Measurements from ENCODE around the gene CIDEC. TPM values are rescaled to one million over a fixed set of nuclear protein-coding genes. Genes with fewer than 3 reads are reported as not detected.
"Not testable (repeated sequence)": the region's sequence is repeated elsewhere in the genome, so short reads cannot be mapped to it uniquely, and the experiment has no call there.

Gene CIDEC
- total RNA-seq, 2 experiments from 2014 or later = not detected

DNA sequence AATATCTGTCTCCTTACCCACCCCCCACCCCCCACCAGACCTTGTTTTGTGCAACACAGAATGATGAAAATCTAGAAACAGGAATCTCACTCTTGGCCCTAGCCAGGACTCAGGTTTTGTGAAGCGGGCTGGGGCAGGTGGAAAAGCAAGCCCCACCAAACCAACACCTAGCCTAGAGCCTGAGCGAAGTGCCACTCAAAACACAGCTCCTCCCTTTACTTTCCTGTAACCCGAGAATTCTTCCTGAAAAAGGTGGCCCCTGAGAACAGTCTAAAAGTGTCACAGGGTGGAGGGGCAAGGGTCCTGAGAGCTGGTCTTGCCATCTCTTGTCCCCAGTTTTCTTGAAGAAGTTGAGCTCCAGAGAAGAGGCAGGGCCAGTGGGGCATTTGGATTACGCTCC lies 18.9 kb downstream of the CIDEC start:
- no peaks in the 10 kb centered on the region for H3K4me1 ChIP-seq (ENCODE audit: insufficient read depth, low read length, poor library complexity, severe bottlenecking)
- H3K36me3 ChIP-seq (ENCODE audit: insufficient read depth, low read length) = no peaks in the 10 kb centered on the region
- BruUV-seq (replicated peaks) = no TSS peak
- no peak overlapping the region for H2AFZ ChIP-seq (ENCODE audit: low read length)
- H4K20me1 ChIP-seq (ENCODE audit: insufficient read depth, low read length) = no peaks in the 10 kb centered on the region
- CTCF ChIA-PET (ENCODE audit: unreplicated experiment) = no interaction called here
- no peak overlapping the region for H3K4me2 ChIP-seq (ENCODE audit: low read length)
- POLR2A ChIA-PET = interaction anchor here (0.6 to 0.7 kb wide), 2 partner anchors 34 to 1603 kb away, joined by 4 read pairs; no protein-coding TSS in a partner anchor
- intact Hi-C loops (cut with micrococcal nuclease; ENCODE audit: unreplicated experiment) = no loop called here
- H3K27ac ChIP-seq (ENCODE audit: low read depth, low read length, poor library complexity, severe bottlenecking) = no peak overlapping the region
- no peaks in the 10 kb centered on the region for H3K9me3 ChIP-seq (ENCODE audit: low read length)
- TF ChIP-seq CTCF (conservative IDR thresholded peaks at IDR 0.05; ENCODE audit: low read length) = no peak
- TF ChIP-seq EZH2phosphoT487 (IDR thresholded peaks at IDR 0.05; ENCODE audit: borderline replicate concordance, low read depth, low read length) = no peak
- H3K9me2 ChIP-seq (ENCODE audit: insufficient read depth, low read length) = no peaks in the 10 kb centered on the region
- no peaks in the 10 kb centered on the region for H3K79me2 ChIP-seq (ENCODE audit: insufficient read depth, low read depth, low read length)
- no peak overlapping the region for H3K4me3 ChIP-seq (ENCODE audit: low read depth, low read length, poor library complexity, severe bottlenecking)
- no peak for DNase-seq (ENCODE audit: low spot score)

DNA sequence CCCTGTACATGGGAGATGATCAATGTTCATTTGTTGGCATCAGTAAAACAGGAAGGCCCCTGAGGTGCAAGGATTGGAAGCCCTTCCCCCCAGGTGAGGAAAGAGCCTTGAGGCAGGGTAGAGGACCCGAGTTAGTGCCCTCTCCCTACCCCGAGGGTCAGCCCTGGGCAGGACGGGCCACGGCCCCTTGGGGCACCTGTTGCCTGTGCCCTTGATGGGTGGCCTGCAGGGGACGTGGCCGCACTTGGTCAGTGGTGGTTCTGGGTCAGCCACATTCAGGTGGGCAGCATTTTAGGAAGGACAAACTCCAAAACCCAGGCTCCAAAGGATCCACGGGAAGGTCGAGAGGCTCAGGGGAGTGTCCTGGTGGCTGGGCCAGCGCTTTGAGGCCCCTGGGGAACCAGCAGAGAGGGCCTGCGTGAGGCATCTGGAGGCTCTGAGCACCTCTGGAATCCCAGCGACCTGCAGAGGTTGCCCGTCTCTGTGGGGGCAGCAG lies 20.5 kb downstream of the CIDEC start:
- Histone ChIP-seq H3K4me2 (ENCODE audit: low read length) (no peak overlapping the region), H3K9me2 (ENCODE audit: insufficient read depth, low read length) (no peaks in the 10 kb centered on the region), H3K4me1 (ENCODE audit: insufficient read depth, low read length, poor library complexity, severe bottlenecking) (no peaks in the 10 kb centered on the region), H3K9me3 (ENCODE audit: low read length) (no peaks in the 10 kb centered on the region), H3K4me3 (ENCODE audit: low read depth, low read length, poor library complexity, severe bottlenecking) (no peak overlapping the region), H4K20me1 (ENCODE audit: insufficient read depth, low read length) (no peaks in the 10 kb centered on the region), H3K79me2 (ENCODE audit: insufficient read depth, low read depth, low read length) (no peaks in the 10 kb centered on the region), H3K27ac (ENCODE audit: low read depth, low read length, poor library complexity, severe bottlenecking) (no peak overlapping the region), H3K36me3 (ENCODE audit: insufficient read depth, low read length) (no peaks in the 10 kb centered on the region), H2AFZ (ENCODE audit: low read length) (no peak overlapping the region)
- TF ChIP-seq CTCF (conservative IDR thresholded peaks at IDR 0.05; ENCODE audit: low read length) (no peak), EZH2phosphoT487 (IDR thresholded peaks at IDR 0.05; ENCODE audit: borderline replicate concordance, low read depth, low read length) (no peak)
- CTCF ChIA-PET (ENCODE audit: unreplicated experiment) = no interaction called here
- DNase-seq (ENCODE audit: low spot score) = no peak
- POLR2A ChIA-PET = no interaction called here
- no TSS peak for BruUV-seq (replicated peaks)
- intact Hi-C loops (cut with micrococcal nuclease; ENCODE audit: unreplicated experiment) = no loop called here

DNA sequence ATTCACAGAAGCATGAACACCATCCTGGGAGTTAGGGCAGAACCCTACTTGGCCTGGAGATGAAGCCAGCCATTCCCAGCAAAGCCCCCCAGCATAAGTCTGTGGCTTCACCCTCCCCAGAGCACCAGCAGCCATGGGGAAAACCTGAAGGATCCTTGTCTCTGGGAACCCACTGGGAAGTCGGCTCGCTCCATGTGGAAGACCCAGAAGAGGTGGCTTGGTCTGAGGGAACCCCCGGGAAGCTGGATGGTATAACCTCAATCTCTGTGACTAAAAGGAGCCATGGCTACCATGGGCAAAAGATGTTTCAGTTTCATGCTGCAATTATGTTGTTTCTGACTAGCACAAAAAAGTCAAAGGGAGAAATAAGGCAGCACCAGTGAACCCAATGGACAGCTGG lies 24.5 kb downstream of the CIDEC start:
- Histone ChIP-seq H3K4me2 (ENCODE audit: low read length) (no peak overlapping the region), H3K4me3 (ENCODE audit: low read depth, low read length, poor library complexity, severe bottlenecking) (no peak overlapping the region), H4K20me1 (ENCODE audit: insufficient read depth, low read length) (no peaks in the 10 kb centered on the region), H3K9me2 (ENCODE audit: insufficient read depth, low read length) (no peaks in the 10 kb centered on the region), H3K79me2 (ENCODE audit: insufficient read depth, low read depth, low read length) (no peaks in the 10 kb centered on the region), H3K36me3 (ENCODE audit: insufficient read depth, low read length) (no peaks in the 10 kb centered on the region), H3K9me3 (ENCODE audit: low read length) (no peaks in the 10 kb centered on the region), H3K27ac (ENCODE audit: low read depth, low read length, poor library complexity, severe bottlenecking) (no peak overlapping the region), H2AFZ (ENCODE audit: low read length) (no peak overlapping the region), H3K4me1 (ENCODE audit: insufficient read depth, low read length, poor library complexity, severe bottlenecking) (no peaks in the 10 kb centered on the region)
- DNase-seq (ENCODE audit: low spot score) = no peak
- BruUV-seq (replicated peaks) = no TSS peak
- TF ChIP-seq CTCF (conservative IDR thresholded peaks at IDR 0.05; ENCODE audit: low read length) (no peak), EZH2phosphoT487 (IDR thresholded peaks at IDR 0.05; ENCODE audit: borderline replicate concordance, low read depth, low read length) (no peak)
- ChIA-PET POLR2A (no interaction called here), CTCF (ENCODE audit: unreplicated experiment) (no interaction called here)
- intact Hi-C loops (cut with micrococcal nuclease; ENCODE audit: unreplicated experiment) = no loop called here

DNA sequence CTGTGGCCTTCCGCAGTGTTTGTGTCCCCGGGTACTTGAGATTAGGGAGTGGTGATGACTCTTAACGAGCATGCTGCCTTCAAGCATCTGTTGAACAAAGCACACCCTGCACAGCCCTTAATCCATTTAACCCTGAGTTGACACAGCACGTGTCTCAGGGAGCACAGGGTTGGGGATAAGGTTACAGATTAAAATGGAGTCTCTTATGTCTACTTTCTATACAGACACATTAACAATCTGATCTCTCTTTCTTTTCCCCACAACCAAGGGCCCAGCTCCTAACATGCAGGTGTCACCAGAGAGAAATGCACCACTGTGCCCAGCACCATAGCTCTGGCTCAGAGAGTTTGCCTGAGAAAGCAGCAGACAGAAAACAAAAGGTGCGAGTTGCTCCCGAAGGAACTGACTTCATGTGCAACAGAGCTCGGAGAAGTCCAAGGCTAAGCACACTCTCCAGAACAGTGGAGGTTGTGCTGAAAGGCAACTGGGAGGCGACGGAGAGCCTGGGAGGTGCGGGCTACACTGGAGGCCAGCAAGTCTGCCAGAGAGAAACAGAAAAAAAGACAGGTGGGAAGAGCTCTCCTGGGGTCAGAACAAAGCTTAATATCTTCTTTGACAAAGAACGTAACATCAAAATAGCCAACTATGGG lies 25.6 kb downstream of the CIDEC start:
- H3K4me1 ChIP-seq (ENCODE audit: insufficient read depth, low read length, poor library complexity, severe bottlenecking); H3K9me2 ChIP-seq (ENCODE audit: insufficient read depth, low read length); H3K27ac ChIP-seq (ENCODE audit: low read depth, low read length, poor library complexity, severe bottlenecking); DNase-seq (ENCODE audit: low spot score); H3K36me3 ChIP-seq (ENCODE audit: insufficient read depth, low read length); BruUV-seq (replicated peaks); intact Hi-C loops (cut with micrococcal nuclease; ENCODE audit: unreplicated experiment); H2AFZ ChIP-seq (ENCODE audit: low read length); H3K4me3 ChIP-seq (ENCODE audit: low read depth, low read length, poor library complexity, severe bottlenecking); H4K20me1 ChIP-seq (ENCODE audit: insufficient read depth, low read length); CTCF ChIA-PET (ENCODE audit: unreplicated experiment); H3K79me2 ChIP-seq (ENCODE audit: insufficient read depth, low read depth, low read length); H3K9me3 ChIP-seq (ENCODE audit: low read length); H3K4me2 ChIP-seq (ENCODE audit: low read length): not testable (repeated sequence)
- POLR2A ChIA-PET = interaction anchor here (1.0 kb wide), 2 partner anchors 10 to 29 kb away, joined by 3 to 4 read pairs; no protein-coding TSS in a partner anchor

All from OCI-LY7 (cell line).